ENCODE results near the gene SLC19A1.

The SLC19A1 gene

DNA sequence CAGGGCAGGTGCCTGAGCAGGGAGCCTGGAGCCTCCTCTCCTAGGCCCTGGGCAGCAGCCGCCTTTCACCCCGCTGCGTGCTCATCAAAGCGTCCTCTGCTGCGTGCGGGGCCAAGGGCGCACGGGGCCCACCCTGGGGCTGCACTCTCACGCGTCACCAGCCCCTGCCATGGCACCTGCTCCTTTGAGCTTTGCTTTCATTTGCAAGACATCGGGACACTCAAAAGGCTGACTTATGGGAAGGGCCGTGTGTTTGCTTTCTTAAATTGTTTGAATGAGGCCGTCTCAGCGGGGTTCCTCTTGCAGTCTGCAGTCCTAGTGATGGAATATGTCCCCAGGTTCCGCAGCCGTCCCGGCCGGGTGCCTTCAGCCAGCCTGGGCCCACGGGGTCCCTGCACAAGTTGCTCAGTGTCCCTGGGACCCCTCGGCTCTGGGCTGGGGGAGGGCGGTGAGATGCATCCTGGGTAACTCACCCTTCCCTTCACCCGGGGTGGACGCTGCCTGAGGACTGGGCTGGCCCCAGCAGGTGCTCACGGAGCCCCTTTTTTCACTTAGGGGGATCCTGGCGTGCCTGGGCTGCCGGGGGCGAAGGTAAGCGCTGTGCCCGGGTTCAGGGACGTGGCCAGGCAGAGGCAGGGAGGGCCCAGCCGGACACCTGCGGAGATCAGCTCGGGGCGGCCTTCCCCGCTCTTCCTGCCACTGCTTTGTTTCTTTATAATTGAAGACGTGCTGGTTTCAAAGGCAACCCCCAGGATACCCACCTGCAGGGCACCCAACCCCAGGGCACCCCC, 53.1 kb downstream of the SLC19A1 start:
- DNase-seq, result no peak

DNA sequence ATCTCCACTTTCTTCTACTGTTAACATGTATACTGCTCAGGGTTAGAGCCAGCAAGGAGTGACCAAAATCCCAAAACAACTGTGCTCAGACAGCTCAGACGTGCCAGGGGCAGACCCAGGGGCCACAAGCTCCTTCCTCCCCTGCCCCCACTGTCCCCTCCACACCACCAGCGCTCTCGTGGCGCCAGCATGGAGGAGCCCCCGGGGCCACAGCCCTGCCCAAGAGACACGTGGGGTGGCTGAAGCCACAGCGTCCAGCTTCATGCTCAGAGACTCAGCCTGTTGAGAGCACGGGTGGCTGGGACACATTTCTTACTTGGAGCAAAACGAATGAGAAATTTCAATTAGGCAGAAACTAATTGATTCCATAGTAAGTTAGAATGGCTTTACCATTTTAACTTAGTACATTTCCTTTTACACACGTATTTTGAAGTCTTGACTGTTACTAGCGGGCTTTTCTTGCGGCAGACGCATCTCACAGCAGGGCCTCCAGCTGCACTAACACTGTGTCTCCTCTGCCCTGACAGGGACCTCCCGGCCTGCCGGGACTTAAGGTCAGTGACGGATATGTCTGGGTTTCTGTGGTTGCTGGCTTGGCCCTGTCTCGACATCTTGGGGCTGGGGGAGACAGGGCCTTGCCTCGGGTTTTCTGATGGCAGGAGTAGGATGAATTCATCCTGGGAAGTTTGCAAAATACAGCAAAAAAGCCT, 54.2 kb downstream of the SLC19A1 start:
- no peak for DNase-seq

DNA sequence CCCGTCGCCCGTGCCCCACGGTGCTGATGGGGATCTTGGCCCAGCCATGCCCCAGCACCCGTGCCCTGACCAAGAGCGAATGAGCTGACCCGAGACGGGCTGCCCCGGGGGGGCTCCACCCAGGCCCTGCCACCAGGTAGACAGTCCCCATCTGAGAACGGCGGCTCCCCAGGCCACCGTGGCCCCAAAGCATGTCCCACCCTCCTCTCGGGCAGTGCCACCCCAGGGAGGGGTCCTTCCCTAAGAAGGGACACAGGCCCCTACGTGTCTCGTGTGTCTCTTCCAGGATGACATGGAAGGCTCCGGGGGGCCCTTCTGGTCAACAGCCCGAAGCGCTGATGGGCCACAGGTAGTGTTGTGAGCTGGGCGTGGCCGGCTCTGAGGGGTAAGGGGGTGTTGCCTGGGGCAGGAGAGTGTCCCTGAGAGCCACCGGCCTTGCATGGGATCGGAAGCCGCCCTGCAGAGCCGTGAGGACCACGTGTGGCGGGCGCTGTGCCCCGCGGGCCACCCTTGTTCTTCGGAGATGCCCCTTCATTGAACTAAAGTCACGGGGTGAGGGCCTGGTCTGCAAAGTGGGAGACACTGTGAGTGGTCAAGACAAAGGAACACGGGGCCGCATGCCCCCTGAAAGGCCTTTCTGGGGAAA, 55.0 kb downstream of the SLC19A1 start:
- DNase-seq, result no peak

DNA sequence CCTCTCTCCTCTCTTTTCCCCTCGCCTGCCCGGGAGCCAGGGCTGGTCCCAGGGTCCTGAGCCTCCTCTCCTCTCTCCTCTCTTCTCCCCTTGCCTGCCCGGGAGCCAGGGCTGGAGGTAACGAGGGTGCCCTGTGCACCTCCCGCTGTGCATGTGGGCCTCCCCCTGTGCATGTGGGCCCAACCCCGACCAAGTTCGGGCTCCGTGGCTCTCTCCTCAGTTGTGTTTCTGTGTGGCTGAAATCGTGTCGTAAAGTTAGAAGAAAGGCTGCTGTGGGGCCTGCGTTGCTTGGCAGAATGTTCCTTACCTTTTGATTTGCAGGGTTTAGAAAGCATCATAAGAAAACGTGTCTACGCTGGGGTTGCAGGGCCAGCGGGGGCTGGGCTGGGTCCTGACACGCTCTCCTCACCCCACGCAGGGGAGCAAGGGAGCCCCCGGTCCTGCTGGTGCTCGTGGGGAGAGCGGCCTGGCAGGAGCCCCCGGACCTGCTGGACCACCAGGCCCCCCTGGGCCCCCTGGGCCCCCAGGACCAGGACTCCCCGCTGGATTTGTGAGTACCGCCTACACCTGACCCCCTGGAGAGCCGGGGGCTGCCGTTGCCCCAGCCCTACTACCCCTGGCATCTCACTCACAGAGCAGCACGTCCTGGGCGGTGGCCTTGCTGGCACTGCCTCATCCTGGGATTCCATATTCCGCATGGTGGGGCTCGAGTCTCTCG, 55.6 kb downstream of the SLC19A1 start:
- DNase-seq, result no peak

DNA sequence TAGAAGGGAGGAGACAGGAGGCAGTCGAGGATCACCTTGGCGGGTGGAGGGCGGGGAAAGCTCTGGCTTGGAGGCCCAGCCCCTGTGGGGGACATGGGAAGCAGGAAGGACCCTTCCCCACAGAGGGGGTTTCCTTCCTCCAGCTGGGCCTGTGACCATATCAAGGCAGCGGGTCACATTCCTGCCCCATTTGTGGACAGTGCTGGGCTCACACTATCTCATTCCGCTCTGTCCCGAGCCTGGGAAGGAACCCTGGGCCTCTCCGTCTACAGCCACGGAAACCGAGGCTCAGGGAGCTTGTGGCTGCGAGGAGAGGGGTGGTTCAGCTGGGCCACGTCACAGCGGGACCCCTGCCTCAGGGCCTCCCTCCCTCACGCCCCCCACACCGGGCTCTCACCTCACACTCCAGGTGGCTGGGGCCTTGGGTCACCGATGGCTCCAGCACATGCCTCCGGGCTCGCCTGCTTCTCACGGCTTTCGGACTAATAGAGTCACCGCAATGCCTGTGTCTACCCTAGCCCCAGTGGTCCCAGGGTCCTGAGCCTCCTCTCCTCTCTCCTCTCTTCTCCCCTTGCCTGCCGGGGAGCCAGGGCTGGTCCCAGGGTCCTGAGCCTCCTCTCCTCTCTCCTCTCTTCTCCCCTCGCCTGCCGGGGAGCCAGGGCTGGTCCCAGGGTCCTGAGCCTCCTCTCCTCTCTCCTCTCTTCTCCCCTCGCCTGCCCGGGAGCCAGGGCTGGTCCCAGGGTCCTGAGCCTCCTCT, 56.4 kb downstream of the SLC19A1 start:
- no peak for DNase-seq

DNA sequence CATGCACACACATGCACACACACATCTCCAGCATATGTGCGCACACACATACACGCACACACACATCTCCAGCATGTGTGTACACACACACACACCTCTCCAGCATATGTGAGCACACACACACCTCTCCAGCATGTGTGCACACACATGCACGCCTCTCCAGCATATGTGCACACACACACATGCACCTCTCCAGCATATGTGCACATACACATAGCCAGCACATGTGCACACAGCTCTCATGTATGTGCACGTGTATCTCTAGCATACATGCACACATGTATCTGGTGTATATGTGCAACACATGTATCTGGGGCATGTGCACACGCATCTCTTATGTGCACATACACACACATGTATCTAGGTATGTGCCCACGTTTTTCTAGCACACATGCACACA, 57.9 kb downstream of the SLC19A1 start:
- no peak for DNase-seq

DNA sequence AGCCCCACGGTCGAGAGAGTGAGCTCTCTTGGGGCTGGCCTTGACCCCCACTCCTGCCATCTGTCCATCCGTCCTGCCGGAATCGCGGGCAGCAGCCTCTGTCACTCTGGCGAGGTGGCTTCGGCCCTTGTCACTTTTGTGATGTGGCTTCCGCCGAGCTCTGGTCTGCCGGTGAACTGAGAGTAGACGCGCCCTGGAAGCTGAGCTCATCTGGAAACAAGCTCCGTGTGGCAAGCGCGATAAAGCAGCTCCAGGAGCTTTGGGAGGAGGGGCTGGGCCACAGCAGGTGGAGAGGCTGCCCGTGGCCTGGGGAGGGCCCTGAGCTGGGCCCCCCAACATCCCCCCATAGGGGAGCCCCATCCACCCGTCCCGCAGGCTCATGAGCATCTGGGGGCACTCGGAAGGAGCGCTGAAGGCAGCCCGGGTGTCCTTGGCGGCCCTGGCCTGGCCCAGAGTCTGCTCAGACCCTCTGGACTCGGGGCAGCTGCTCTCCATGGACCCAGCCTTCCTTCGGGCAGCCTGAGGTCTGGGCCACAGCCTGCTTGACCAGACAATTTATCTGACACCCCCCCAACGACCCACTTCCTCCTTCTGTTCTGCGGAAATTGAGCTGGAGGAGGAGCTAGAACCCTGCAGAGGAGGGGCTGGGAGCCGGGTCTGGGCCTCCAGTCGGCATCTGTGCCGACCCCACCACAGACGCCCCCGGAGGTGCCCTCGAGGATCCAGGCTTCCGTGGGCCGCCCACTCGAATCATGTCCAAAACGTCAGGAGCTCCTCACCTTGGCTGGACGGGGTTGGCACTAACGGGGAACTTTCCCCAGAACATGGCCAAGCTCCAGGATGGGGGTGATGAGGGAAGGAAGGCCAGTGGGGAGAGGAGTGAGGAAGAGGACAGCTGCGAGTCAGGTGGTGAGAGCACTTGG, 59.1 kb downstream of the SLC19A1 start:
- DNase-seq, result peak; percentile 50 to 56

DNA sequence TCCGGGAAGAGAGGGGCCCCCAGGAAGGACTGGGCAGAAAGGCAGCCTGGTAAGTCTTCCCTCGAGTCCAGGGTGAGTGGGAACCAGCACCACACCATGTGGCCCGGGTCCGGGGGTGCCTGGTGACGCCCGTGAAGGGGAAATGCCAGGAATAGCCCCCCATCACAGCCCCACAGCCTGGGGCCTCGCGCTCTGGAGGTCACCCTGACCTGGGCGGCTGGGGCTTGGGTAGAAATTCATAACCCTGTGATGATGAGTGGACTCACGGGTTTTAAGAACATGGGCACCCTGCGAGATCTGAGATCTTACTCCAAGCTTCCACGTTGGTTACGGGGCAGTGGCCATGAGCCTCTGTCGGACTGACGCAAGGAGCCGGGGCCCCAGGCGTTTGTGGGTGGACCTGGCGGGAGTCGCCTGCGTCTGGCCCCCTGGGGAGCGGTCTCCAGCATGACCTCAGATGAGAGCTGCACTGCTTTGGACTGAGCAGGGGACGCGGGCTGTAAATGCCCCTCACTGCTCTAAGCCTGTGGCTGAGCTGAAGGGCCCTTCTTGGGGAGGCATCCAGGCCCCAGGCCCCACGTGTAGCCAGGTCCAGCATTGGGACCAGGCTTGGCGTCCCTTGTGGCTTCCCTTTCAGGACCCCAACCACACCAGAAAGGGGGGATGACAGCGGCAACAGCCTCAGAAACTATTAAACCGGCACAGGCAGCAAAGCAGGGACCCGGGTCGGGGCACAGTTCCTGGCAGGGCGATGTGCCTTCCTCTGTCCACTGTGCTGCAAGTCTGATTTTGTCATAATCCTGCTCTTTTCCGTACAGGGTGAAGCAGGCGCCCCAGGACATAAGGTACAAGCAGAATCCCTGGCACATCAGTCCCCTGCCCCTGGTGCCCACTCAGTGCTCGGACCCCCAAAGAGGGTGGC, 60.0 kb downstream of the SLC19A1 start:
- no peak for DNase-seq

DNA sequence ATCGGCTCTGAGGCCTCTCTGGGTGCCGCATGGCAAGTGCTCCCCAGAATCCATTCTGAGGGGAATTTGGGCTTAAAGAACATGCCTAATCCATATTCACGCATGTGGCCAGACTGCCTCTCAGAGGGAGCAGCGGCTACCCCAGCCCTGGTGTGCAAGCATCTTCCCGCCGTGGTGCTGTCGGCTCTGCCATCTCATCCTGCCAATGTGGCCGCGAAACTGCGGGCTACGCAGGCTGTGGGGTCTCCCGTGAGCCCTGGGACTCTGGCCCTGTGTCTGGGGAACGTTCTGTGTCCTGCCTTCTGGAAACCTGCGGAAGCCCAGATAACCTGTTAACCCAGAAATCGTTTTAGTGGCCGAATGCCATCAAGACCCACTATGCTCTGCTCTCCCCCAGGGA, 60.7 kb downstream of the SLC19A1 start:
- no peak for DNase-seq

DNA sequence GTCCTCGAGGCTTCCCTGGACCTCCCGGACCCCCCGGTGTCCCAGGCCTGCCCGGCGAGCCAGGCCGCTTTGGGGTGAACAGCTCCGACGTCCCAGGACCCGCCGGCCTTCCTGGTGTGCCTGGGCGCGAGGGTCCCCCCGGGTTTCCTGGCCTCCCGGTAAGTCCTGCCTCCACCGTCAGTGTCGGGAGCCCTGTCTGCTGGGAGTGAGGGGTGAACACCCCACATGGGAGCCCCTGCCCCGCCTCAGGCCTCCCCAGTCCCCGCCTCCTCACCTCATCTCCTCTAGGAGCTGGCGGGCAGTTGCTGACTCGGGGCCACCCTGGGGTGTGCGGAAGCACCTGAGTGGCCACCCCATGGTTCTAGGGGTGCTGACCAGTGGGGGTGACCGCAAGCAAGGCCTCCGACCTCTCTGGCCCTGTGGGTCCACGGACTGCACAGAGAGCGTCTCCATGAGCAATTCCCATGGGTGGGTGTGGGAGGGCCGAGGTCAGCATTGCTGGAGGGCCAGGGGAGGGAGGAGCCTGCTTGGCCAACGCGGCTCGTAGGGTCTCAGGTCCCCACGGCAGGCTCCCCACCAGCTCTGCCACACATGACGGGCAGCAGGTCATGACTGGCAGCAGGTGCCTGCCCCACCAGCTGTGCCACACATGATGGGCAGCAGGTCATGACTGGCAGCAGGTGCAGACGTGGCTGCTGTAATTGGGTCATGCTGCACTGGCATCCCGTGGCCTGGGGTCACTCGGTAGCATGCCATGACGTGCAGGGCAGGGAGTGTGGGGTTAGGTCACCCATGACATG, 61.3 kb downstream of the SLC19A1 start:
- DNase-seq, result no peak

DNA sequence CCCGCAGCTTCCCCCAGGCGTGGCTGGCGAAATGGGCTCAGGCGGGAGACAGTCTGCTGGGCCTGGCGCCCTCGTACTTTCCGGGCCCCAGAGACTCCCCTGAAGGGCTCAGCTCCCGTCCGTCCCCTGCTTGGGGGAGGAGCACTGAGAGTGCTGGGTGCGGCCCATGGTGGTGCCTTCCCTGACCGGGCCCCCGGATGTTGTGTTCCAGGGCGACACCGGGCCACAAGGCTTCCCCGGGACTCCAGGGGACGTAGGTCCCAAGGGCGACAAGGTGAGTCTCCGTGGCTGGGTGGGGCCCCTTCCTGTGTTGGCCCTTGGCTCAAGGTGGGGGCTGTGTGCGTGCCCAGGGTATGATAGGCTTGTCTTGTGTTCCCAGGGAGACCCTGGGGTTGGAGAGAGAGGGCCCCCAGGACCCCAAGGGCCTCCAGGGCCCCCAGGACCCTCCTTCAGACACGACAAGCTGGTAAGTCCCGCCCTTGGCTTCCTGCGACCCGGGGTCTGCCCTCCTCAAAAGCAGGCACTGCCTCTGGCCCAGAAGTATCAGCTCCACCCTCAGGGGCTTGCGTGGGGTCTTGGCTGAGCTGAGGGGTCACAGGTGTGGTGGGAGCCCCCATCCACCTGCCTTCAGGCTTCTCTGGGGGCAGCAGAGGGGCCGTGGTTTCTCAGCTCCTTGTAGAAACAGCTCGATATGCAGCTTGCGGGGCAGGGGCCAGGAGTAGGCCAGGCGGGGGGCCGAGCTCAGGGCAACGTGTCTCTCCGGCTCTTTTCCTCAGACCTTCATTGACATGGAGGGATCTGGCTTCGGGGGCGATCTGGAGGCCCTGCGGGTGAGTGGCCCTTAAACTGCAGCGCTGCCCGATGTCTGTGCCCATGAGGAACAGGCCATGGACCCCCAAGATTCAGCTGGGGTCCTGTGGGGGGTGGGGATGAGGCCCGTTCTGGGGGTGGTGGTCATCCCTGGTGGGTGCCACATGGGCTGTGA, 62.3 kb downstream of the SLC19A1 start:
- no peak for DNase-seq

DNA sequence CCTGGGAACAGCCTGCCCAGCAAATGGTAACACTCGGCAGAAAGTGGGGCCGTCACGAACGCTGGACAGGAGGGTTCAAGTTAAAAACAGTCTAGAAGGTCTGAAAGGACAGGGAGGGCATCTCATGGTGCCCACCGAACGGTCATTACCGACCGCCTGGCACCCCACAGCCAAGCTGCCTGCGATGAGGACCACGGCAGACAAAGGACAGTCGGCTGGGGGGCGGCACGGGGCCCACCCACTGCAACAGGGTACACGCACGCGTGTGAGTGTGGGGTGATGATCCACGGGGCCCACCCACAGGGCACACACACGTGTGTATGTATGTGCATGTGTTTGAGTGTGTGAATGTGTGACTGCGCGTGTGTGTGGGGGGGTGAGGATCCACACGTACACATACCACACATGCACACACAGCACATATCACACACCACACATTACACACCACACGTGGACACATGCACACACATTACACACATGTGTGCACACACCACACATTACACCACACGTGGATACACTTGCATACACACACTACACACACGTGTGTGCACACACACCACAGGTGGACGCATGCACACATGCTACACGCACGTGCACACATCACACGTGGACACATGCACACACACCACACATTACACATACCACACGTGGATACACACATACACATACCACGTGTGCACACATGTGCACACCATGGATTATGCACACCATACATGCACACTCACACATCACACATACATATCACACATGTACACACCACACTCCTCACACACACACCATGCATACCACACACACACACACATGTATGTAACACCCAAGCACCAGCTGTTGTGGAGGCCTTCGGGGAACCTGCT, 63.2 kb downstream of the SLC19A1 start:
- no peak for DNase-seq

DNA sequence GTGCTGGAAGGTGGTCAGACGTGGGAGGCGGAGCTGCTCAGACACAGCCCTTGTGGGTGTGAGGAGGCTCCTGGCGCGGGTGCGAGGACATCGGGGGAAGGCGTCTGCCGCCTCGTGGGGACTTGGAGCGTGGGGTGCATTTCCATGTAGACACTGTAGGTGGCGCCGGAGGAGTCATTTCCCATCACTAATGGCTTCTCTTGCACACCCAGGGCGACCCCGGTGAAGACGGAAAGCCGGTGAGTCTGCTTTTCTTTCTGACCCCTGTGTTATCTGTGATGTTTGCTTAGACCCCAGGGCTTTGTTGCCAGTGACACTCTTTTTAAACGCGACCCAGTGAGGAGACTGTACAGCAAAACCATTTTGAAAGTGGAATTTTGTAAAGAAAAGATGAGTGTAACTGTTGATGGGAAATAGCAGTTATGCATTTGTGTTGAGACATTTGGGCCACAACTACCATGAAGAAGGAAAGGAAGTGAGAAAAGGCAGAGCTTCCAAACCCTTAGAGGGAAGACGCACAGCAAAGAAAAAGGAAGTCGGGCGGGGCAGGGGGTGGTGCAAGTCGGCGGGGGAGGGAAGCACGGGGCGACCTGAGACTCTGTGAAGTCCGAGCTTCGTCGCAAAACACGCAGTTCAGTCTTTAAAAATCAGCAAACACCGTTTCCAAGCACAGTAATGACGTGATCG, 64.0 kb downstream of the SLC19A1 start:
- peak; percentile 79 for DNase-seq

DNA sequence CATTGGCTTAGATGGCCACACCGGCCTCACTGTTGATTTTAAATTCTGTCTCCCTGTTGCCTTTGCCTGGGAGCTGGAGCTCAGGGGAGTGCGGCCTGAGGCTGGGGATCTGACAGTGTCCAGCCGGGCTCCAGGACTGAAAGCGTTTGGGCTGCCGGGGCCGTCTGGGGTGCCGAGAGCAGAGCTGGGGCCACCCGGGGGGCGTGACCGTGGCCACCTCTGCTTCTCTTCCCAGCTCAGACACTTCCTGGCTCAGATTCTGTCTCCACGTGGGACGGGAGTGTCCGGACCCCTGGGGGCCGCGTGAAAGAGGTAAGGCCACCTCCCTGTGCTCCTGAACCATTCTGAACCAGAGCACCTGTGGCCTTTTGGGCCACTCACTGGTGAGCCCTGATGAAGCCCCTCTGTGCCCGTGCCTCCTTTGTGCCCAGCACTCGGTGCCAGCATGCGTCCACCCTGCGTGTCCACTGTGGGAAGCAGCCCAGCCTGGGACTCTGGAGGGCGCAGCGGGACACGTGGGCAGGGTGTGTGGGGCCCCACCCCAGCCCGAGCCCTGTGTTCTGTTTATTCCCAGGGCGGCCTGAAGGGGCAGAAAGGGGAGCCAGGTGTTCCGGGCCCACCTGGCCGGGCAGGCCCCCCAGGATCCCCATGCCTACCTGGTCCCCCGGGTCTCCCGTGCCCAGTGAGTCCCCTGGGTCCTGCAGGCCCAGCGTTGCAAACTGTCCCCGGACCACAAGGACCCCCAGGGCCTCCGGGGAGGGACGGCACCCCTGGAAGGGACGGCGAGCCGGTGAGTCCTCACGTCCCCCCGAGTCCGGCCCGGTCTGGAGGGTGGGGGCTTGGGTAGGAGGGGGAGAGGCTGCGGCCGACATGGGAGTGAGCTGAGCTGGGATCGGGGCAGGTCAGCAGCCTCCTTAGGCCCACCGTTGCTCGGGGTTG, 64.8 kb downstream of the SLC19A1 start:
- no peak for DNase-seq

DNA sequence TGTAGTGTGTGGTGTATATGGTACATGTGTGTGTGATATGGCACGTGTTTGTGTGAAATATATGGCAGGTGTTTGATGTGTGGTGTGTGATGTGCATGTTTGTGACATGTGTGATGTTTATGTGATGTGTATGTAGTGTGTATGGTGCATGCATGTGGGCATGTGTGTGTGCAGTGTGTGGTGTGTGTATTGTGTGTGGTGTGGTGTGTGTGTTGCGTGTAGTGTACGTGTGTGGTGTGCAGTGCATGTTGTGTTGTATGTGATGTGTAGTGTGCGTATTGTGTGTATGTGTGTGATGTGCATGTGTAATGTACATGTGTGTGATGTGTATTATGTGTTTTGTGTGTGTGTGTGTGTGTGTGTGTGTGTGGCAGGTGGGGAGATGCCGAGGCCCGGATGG, 65.7 kb downstream of the SLC19A1 start:
- DNase-seq, result no peak
